Choroid plexus epithelial cell (primary cell): ENCODE data around the gene EIF2AK2.

Source experiments
- DNase-seq: peaks from one replicate; pipeline ENCODE4 v3.0.0-alpha.2; 2010; ENCODE audit warnings: low read depth
- H3K4me3 ChIP-seq: 2 replicates; pipeline ENCODE4 v1.5.1; 2011; ENCODE audit warnings: low read depth, mild to moderate bottlenecking, control low read depth, low read length, moderate library complexity
- TF ChIP-seq, protein P1 (sequence below): conservative IDR thresholded peaks from 2 replicates; pipeline ENCODE4 v1.5.1; 2011; ENCODE audit warnings: low read depth, mild to moderate bottlenecking, control low read depth, inconsistent platforms, low read length, moderate library complexity

EIF2AK2 gene

DNA sequence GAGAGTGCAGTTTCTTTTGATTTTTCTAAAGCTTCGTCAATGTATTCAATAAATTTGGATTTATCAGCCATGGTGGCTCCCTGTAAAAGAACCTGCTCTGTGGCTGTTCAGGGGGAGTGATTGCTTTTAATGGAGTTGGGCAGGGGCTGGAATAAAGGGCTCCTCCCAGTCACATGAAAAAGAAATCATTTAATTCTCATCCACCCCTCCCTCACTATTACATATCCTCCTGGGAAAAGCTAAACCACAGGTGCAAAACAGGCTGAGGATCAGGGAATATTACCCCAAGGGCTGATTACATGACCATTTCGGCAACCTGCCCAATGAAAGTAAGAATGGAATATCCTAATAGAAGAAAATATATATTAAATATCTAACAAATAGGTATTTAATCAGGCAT, 31.8 kb upstream of the EIF2AK2 start, which contains the start of gene SULT6B1:
Gene SULT6B1, minus strand, starts transcription at position 101 of the 400 bp plus-strand sequence. Its CDS starts 30 bp downstream, at position 71.
- no peak within 1 kb of the TSS for H3K4me3 ChIP-seq
- DNase-seq = no peak
- TF ChIP-seq, protein P1, sequence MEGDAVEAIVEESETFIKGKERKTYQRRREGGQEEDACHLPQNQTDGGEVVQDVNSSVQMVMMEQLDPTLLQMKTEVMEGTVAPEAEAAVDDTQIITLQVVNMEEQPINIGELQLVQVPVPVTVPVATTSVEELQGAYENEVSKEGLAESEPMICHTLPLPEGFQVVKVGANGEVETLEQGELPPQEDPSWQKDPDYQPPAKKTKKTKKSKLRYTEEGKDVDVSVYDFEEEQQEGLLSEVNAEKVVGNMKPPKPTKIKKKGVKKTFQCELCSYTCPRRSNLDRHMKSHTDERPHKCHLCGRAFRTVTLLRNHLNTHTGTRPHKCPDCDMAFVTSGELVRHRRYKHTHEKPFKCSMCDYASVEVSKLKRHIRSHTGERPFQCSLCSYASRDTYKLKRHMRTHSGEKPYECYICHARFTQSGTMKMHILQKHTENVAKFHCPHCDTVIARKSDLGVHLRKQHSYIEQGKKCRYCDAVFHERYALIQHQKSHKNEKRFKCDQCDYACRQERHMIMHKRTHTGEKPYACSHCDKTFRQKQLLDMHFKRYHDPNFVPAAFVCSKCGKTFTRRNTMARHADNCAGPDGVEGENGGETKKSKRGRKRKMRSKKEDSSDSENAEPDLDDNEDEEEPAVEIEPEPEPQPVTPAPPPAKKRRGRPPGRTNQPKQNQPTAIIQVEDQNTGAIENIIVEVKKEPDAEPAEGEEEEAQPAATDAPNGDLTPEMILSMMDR = no peak

DNA sequence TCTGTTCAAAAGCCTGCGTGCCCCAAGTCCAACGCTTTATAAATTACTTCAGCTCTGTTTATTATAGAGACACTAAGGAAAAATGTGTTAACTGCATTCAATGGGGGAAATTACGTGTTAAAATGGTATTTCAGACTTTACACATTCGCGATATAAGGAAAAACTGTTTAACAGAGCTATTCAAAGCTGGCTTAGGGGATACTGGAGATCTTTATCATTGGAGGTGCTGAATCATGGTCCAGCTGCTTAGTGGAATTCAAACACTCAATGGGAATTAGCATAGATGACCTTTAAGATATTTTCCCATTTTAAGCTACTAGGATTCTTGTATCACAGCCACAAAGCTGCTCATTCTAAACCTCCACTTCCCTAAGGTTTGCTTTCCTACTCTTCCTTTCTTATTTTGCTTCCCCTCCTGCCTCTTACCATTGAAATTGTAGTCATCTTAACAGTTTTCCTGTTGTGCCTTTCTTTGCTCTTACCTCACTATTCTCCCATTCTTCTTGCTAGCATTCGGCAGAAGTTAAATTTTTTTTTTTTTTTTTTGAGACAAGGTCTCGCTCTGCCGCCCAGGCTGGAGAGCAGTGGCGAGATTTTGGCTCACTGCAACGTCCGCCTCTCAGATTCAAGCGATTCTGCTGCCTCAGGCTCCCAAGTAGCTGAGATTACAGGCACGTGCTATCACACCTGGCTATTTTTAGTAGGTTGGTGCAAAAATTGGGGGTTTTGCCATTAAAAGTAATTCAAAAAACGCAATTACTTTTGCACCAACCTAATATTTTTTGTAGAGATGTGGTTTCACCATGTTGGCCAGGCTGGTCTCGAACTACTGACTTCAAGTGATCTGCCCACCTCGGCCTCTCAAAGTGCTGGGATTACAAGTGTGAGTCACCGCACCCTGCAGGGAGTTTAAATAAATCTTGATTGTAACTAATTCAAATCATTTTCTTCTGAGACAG, 25.2 kb upstream of the EIF2AK2 start:
- H3K4me3 ChIP-seq = no peak overlapping the region
- TF ChIP-seq, protein P1 = no peak
- DNase-seq = no peak

DNA sequence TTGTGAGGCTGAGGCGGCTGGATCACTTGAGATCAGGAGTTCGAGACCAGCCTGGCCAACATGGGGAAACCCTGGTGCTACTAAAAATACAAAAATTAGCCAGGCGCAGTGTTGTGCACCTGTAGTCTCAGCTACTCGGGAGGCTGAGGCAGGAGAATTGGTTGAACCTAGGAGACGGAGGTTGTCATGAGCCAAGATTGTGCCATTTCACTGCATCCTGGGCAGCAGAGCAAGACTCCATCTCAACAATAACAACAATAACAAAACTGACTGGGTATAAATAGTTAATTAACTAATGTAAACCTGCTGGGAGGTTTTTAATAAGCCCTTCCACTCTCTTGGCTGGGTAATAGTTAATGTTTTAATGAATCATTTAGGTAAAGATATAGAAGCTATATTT, 23.9 kb upstream of the EIF2AK2 start:
- H3K4me3 ChIP-seq = no peak overlapping the region
- TF ChIP-seq, protein P1 = no peak
- DNase-seq = no peak

DNA sequence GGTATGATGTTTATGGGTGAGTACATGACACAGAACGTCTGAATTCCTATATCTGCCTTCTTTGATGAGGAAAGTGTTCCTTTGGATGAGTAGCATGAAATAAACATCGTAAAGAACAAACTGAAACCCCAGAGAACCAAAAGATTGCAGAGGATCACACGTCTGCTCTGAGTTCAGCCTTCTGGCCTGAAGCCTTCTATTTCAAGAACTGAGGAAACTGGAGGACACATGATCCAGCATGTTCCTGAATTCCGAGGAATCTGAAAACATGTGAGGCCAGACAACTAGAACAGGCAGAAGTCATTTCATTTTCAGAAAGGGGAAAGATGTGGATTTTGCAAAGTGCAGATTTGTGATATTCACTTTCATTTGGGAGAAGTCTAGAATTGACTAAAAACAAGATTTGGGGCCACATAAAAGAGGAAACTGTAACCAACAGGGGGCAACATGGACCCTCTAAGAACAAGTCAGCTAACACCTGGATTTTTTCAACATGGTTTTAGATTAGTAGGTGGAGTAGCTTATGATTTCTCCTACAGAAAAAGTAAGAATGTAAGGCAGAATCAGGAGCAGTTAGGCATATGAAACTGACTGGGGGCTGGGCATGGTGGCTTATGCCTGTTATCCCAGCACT, 23.3 kb upstream of the EIF2AK2 start:
- DNase-seq = no peak
- no peak overlapping the region for H3K4me3 ChIP-seq
- TF ChIP-seq, protein P1 = peak; percentile 10

GRCh38 chr2:37173741-37174140, 17.0 kb upstream of the EIF2AK2 start:
- TF ChIP-seq, protein P1 = no peak
- H3K4me3 ChIP-seq = no peak overlapping the region
- no peak for DNase-seq

DNA sequence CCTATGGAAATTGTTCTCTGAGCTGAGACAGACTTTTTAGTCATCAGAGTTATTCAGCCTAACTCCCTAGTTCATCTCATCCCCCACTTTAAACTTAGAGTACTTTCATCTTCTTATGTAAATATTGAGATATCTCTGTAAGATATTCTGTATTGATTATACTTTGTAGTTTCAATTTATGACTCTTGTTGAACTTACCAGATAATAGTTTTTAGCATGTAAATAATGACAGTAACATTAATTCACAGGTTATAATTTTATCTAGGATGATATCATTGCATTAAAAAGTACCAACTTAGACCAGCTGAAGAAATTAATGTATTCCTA, 14.8 kb upstream of the EIF2AK2 start:
- TF ChIP-seq, protein P1 = no peak
- H3K4me3 ChIP-seq = no peak overlapping the region
- no peak for DNase-seq
